Kidney (tissue), 14 donors: ENCODE results near the gene MACROD2. TPM values are rescaled to one million over a fixed set of nuclear protein-coding genes. Genes with fewer than 3 reads are reported as not detected.
"Not testable (repeated sequence)": the region's sequence is repeated elsewhere in the genome, so short reads cannot be mapped to it uniquely, and the experiment has no call there.

Experiments used
- DNase-seq, 5 donors: peaks; one replicate each; pipeline ENCODE4 v3.0.0-alpha.2; 2013 to 2020
- FAIRE-seq: peaks from 2 replicates; lab custom pipeline; 2012; peaks lifted over from hg19 to GRCh38; lab: Jason Lieb, UNC
- H3K27ac ChIP-seq, 2 donors: one replicate each; pipeline ENCODE4 v1.7.0; 2013; ENCODE audit warnings: low read depth in 2 of 2, low read length in 2 of 2, inconsistent platforms in 1 of 2
- H3K27me3 ChIP-seq: one replicate; pipeline ENCODE4 v1.7.1; 2013; ENCODE audit warnings: low read length, inconsistent platforms; ENCODE audit not compliant: control insufficient read depth, insufficient read depth
- H3K36me3 ChIP-seq, 3 donors: one replicate each; pipeline versions ENCODE4 v1.7.0 to v1.7.1; 2013; ENCODE audit warnings: low read length in 3 of 3, control low read depth in 1 of 3, inconsistent platforms in 1 of 3; ENCODE audit not compliant: insufficient read depth in 3 of 3, control insufficient read depth in 2 of 3
- H3K4me1 ChIP-seq, 3 donors: one replicate each; pipeline versions ENCODE4 v1.7.0 to v1.7.1; 2013; ENCODE audit warnings: low read length in 3 of 3, inconsistent platforms in 1 of 3, low read depth in 1 of 3; ENCODE audit not compliant: control insufficient read depth in 2 of 3, insufficient read depth in 2 of 3
- H3K4me3 ChIP-seq, 3 donors: one replicate each; pipeline versions ENCODE4 v1.7.0 to v1.8.1; 2013; ENCODE audit warnings: low read length in 3 of 3, control low read depth in 1 of 3, inconsistent platforms in 1 of 3
- H3K9ac ChIP-seq, 3 donors: one replicate each; pipeline versions ENCODE4 v1.7.0 to v1.7.1; 2013; ENCODE audit warnings: low read length in 3 of 3, control low read depth in 1 of 3, inconsistent platforms in 1 of 3
- H3K9me3 ChIP-seq, 3 donors: one replicate each; pipeline versions ENCODE4 v1.7.0 to v1.7.1; 2013; ENCODE audit warnings: low read length in 3 of 3, control low read depth in 1 of 3, inconsistent platforms in 1 of 3; ENCODE audit not compliant: control insufficient read depth in 2 of 3, insufficient read depth in 1 of 3
- intact Hi-C: fragments of 100-400 bp; cut with DNase I; formaldehyde crosslinking; loops from one replicate; pipeline ENCODE4 v1.11.1; 2022
- polyA plus RNA-seq: library from polyadenylated mRNA; stranded (reverse); fragments of 350-450 nt; fragmentation: Illumina TruSeq; extraction: RNeasy Lipid Tissue Mini Kit (QIAGEN cat#74804); gene quantifications from one replicate; pipeline ENCODE4 v1.2.3, GENCODE V29; 2014; ENCODE audit warnings: low read depth, low replicate concordance; ENCODE audit not compliant: insufficient read depth
- total RNA-seq: library from RNA; stranded (reverse); fragmentation: NEBNext Ultra II Directional; extraction: Animal tissue kit (Norgen Biotek cat#: 25700); gene quantifications from one replicate; pipeline ENCODE4 v1.2.1, GENCODE V29; 2021
- TF ChIP-seq, protein P1 (sequence below): IDR thresholded peaks from 3 replicates; pipeline ENCODE4 v1.5.1; 2012; ENCODE audit warnings: mild to moderate bottlenecking, moderate library complexity, borderline replicate concordance; ENCODE audit not compliant: insufficient read depth; ENCODE audit errors: extremely low read depth
- donor health status: control.
- donor health status: control.
- donor health status: control.
- donor health status: control.
- donor health status: control.
- donor health status: DM: yes; HTN: yes; CAD: no.
- donor health status: Normal renal cell carcinoma (clear cell type).

The MACROD2 gene
- total and polyA plus RNA-seq, 2 donors from 2014 or later, result 3.0 to 10.0 TPM

DNA sequence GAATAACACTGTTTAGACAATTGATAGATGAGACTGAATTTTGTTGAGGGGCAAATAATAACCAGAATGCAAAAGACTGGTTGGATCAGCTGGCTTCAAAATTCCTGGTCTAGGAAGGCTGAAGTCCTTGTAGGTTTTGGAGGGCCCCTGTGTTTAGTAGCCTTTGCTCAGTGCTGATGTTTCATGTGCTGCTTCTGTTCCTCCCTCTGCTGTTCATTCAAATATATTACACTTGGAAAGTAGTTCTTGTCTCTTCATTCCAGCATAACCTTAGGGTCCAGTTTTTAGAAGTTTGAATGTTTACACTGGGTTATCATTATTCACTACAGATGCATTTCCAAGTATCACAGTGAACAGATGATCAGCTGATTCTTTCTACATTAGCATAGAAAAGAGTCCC lies 269.6 kb downstream of the MACROD2 start:
- H3K27ac ChIP-seq, result no peak overlapping the region
- H3K4me3 ChIP-seq, result no peak overlapping the region
- H3K36me3 ChIP-seq, result no peaks in the 10 kb centered on the region
- DNase-seq (no peak), FAIRE-seq (no peak)
- TF ChIP-seq, protein P1, sequence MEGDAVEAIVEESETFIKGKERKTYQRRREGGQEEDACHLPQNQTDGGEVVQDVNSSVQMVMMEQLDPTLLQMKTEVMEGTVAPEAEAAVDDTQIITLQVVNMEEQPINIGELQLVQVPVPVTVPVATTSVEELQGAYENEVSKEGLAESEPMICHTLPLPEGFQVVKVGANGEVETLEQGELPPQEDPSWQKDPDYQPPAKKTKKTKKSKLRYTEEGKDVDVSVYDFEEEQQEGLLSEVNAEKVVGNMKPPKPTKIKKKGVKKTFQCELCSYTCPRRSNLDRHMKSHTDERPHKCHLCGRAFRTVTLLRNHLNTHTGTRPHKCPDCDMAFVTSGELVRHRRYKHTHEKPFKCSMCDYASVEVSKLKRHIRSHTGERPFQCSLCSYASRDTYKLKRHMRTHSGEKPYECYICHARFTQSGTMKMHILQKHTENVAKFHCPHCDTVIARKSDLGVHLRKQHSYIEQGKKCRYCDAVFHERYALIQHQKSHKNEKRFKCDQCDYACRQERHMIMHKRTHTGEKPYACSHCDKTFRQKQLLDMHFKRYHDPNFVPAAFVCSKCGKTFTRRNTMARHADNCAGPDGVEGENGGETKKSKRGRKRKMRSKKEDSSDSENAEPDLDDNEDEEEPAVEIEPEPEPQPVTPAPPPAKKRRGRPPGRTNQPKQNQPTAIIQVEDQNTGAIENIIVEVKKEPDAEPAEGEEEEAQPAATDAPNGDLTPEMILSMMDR, result no peak
- H3K9me3 ChIP-seq, result no peaks in the 10 kb centered on the region
- no peaks in the 10 kb centered on the region for H3K27me3 ChIP-seq
- intact Hi-C loops, result no loop called here
- H3K9ac ChIP-seq, result no peak overlapping the region
- no peaks in the 10 kb centered on the region for H3K4me1 ChIP-seq

DNA sequence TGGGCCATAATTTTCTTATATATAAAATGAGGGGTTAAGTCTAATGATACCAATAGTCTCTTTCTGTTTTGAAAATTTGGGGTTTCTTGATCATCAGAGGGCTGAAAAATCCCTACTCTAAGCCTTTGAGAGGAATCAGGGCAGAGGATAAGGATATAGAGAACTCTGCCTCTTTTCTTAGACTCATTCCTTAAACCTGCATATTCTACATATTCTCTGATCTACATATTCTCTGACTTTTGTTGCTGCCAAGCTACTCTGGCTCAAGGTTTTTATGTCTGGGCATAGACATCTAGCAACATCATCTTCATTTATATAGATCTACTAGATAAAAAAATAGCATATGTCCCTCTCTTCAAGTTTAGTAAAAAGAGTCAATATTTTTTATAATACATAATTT lies 270.9 kb downstream of the MACROD2 start:
- no peaks in the 10 kb centered on the region for H3K9me3 ChIP-seq
- TF ChIP-seq, protein P1, result no peak
- DNase-seq, result no peak
- H3K4me1 ChIP-seq, result no peaks in the 10 kb centered on the region
- no peak for FAIRE-seq
- no peaks in the 10 kb centered on the region for H3K36me3 ChIP-seq
- no peak overlapping the region for H3K4me3 ChIP-seq
- intact Hi-C loops, result no loop called here
- H3K9ac ChIP-seq, result no peak overlapping the region
- no peak overlapping the region for H3K27ac ChIP-seq
- no peaks in the 10 kb centered on the region for H3K27me3 ChIP-seq

DNA sequence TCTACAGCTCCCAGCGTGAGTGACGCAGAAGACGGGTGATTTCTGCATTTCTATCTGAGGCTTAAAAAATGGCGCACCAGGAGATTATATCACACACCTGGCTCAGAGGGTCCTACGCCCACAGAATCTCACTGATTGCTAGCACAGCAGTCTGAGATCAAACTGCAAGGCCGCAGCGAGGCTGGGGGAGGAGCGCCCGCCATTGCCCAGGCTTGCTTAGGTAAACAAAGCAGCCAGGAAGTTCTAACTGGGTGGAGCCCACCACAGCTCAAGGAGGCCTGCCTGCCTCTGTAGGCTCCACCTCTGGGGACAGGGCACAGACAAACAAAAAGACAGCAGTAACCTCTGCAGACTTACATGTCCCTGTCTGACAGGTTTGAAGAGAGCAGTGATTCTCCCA lies 275.4 kb downstream of the MACROD2 start:
- H3K4me3 ChIP-seq, H3K4me1 ChIP-seq, FAIRE-seq, intact Hi-C loops, DNase-seq, H3K9me3 ChIP-seq, H3K27me3 ChIP-seq, H3K9ac ChIP-seq, H3K27ac ChIP-seq, H3K36me3 ChIP-seq: not testable (repeated sequence)

DNA sequence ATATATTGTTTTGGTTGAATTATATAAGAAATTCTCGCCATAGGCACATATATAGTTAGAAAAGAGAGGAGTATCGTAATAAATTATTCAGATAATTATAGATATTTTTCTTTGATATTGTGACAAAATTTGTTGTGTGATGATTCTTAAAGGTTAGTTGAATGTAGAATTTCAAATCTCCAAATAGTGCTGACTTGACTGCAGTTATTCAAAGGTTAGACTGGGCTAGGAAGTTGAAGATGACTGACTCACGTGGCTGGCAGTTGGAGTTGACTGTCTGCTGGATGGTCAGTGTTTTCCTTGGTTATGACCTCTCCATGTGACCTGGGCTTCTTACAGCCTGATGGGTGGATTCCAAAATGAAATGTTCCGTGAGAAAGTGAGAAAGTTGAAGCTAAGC lies 286.8 kb downstream of the MACROD2 start:
- no peaks in the 10 kb centered on the region for H3K36me3 ChIP-seq
- no peaks in the 10 kb centered on the region for H3K4me1 ChIP-seq
- FAIRE-seq (no peak), DNase-seq (no peak)
- H3K4me3 ChIP-seq, result no peak overlapping the region
- no peaks in the 10 kb centered on the region for H3K27me3 ChIP-seq
- H3K9me3 ChIP-seq, result no peaks in the 10 kb centered on the region
- TF ChIP-seq, protein P1, result no peak
- intact Hi-C loops, result no loop called here
- no peak overlapping the region for H3K9ac ChIP-seq
- no peak overlapping the region for H3K27ac ChIP-seq
